WERI-Rb-1 (cell line): Measurements from ENCODE around the gene TRMT11.

Experiments
- DNase-seq: peaks from one replicate; pipeline ENCODE4 v3.0.0-alpha.2; 2020
- H3K27ac ChIP-seq: fragments of 250-450 bp; sonication (Bioruptor Pico); 2 replicates; pipeline ENCODE4 v1.5.1; 2020; ENCODE audit warnings: mild to moderate bottlenecking, moderate library complexity
- H3K27me3 ChIP-seq: fragments of 250-450 bp; sonication (Bioruptor Pico); 2 replicates; pipeline ENCODE4 v1.5.1; 2021; ENCODE audit warnings: mild to moderate bottlenecking, low read depth, moderate library complexity; ENCODE audit not compliant: insufficient read depth, severe bottlenecking
- H3K36me3 ChIP-seq: fragments of 250-450 bp; sonication (Bioruptor Pico); 2 replicates; pipeline ENCODE4 v1.5.1; 2020; ENCODE audit warnings: mild to moderate bottlenecking, moderate library complexity
- H3K4me3 ChIP-seq: 2 replicates; pipeline ENCODE4 v1.5.1; 2011; ENCODE audit warnings: low read depth, mild to moderate bottlenecking, control low read depth, low read length
- H3K9me3 ChIP-seq: fragments of 250-450 bp; sonication (Bioruptor Pico); 2 replicates; pipeline ENCODE4 v1.5.1; 2021; ENCODE audit warnings: mild to moderate bottlenecking, moderate library complexity; ENCODE audit not compliant: severe bottlenecking
- CTCF ChIP-seq: IDR thresholded peaks from 2 replicates; pipeline ENCODE4 v1.5.1; 2011; ENCODE audit warnings: low read depth, mild to moderate bottlenecking, control low read depth, inconsistent platforms, low read length

The TRMT11 gene

GRCh38 chr6:125953502-125953875 is 32.9 kb upstream of the TRMT11 start:
- Histone ChIP-seq H3K4me3 (no peak overlapping the region), H3K9me3 (no peaks in the 10 kb centered on the region), H3K27me3 (no peaks in the 10 kb centered on the region), H3K27ac (no peak overlapping the region), H3K36me3 (no peaks in the 10 kb centered on the region)
- peak; percentile 55 for DNase-seq
- TF ChIP-seq CTCF: peak; percentile 73

- H3K27ac ChIP-seq: no peak overlapping the region
Measured at GRCh38 chr6:125954735-125955339, 31.5 kb upstream of the TRMT11 start.

GRCh38 chr6:125955973-125956372 is 30.4 kb upstream of the TRMT11 start:
- Histone ChIP-seq H3K27me3 (no peaks in the 10 kb centered on the region), H3K9me3 (no peaks in the 10 kb centered on the region), H3K27ac (peak overlapping the region; percentile 71), H3K4me3 (peak overlapping the region; percentile 92), H3K36me3 (no peaks in the 10 kb centered on the region)
- no peak for DNase-seq
- no peak for TF ChIP-seq CTCF

More at GRCh38 chr6:125954735-125955339, 31.5 kb upstream of the TRMT11 start:
- no peaks in the 10 kb centered on the region for H3K9me3 ChIP-seq
- no peak for DNase-seq
- no peaks in the 10 kb centered on the region for H3K36me3 ChIP-seq
- no peak for TF ChIP-seq CTCF
- H3K4me3 ChIP-seq: no peak overlapping the region
- no peaks in the 10 kb centered on the region for H3K27me3 ChIP-seq

GRCh38 chr6:125956506-125957390 is 29.6 kb upstream of the TRMT11 start, which contains the start of gene HINT3:
HINT3 (plus strand) TSS chr6:125956770; CDS start chr6:125956978, 208 bp downstream.
- Histone ChIP-seq H3K27me3 (no peaks in the 10 kb centered on the region), H3K9me3 (no peaks in the 10 kb centered on the region), H3K27ac (peak within 1 kb of the TSS; percentile 71), H3K36me3 (no peaks in the 10 kb centered on the region), H3K4me3 (peak within 1 kb of the TSS; percentile 92)
- peak; percentile 98 for DNase-seq
- TF ChIP-seq CTCF: peak; percentile 97

- no peak for DNase-seq
- Histone ChIP-seq H3K36me3 (no peaks in the 10 kb centered on the region), H3K9me3 (no peaks in the 10 kb centered on the region), H3K4me3 (peak overlapping the region; percentile 92), H3K27me3 (no peaks in the 10 kb centered on the region), H3K27ac (peak overlapping the region; percentile 71)
- TF ChIP-seq CTCF: no peak
Measured at GRCh38 chr6:125957391-125957693, 29.0 kb upstream of the TRMT11 start.
